Measurements from ENCODE around the gene VPS54. TPM values are rescaled to one million over a fixed set of nuclear protein-coding genes. Genes with fewer than 3 reads are reported as not detected.
A peak's percentile ranks its signal among the peaks of the same experiment; 100 is the strongest.

VPS54 gene
- total RNA-seq, 2 donors from 2014 or later = 20.9 to 21.2 TPM

DNA sequence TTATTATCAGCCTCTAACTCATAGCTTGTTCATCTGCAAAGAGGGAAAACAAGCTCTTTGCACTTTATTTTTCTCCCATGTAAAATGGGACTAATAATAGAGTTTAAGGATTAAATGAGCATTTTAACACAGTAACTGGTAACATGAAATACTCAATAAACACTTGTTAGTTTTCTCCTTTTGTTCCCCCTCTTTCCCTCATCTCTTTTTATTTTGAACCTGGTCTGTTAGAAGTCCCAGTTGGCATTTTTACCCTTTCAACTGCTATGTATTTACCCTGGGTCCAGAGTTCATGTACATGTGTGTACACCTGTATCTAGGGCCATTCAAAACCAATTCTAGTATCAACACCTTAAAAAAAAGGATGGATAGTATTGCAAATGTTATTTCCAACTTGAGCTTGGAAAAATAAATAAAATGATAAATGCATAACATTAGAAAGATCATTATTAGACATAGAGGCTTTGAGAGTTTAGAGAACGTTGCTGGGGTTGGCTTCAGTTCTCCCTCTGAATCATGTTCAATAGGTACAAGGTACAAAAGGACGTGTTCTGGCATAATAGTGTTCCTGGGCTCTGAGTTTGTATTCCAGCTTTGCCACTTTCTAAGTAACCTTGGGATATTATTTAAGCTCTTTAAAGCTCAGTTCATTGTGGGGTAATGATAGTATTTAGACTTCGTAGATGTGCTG is 5.2 kb upstream of the VPS54 start:
- intact Hi-C loops (cut with DNase I, micrococcal nuclease) = no loop called here
- DNase-seq = no peak
- peak; percentile 63 for ATAC-seq

DNA sequence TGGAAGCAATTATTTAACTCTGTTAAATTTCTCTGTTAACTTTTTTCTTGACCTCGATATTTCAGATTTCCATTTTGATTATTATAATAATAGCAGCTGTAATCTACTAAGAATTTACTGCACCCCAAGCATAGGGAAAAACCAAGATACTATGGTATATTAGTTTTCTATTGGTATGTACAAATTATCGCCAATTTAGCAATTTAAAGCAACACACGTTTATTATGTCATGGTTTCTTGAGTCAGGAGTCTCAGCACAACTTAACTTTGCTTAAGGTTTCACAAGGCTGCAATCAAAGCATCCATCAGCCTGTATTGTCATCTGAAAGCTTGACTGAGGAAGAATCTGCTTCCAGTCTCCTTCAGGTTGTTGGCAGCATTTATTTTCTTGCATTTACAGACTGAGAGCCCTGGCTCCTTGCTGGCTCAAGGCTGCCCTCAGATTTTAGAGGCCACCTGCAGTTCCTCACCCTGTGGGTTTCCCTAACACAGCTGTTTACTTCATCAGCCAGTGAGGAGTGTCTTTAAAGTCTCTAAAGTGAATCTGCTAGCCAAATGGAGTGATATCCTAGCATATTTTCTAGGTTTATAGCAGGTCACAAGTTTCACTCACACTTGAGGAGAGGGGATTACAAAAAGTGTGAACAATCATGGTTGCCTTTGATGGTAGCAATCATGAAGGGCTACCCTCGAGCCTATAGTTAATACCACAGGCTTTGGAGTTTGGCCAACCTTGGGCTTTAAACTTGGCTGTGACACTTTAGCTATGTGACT is 4.4 kb upstream of the VPS54 start:
- DNase-seq (no peak), ATAC-seq (no peak)
- intact Hi-C loops (cut with DNase I, micrococcal nuclease) = no loop called here

DNA sequence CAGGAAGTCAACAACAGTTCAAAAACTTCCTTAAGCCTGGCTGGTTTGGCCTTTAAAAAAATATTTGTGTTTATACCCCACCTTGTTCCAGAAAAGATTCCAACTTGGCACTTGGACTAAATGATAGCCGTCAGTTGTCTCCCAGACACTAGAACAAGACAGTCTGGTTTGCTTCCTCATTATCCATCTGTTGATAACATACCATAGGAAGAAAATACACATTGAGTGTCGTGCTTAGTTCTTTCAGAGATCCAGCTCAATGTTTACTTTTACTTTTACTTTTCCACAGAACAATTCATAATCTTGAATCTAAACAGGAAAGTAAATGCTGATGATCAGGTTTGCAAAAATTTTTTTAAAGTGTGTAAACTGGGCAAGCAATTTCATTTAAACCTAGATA is 2.4 kb upstream of the VPS54 start:
- no peak for DNase-seq
- ATAC-seq = peak; percentile 41
- intact Hi-C loops (cut with DNase I, micrococcal nuclease) = no loop called here

DNA sequence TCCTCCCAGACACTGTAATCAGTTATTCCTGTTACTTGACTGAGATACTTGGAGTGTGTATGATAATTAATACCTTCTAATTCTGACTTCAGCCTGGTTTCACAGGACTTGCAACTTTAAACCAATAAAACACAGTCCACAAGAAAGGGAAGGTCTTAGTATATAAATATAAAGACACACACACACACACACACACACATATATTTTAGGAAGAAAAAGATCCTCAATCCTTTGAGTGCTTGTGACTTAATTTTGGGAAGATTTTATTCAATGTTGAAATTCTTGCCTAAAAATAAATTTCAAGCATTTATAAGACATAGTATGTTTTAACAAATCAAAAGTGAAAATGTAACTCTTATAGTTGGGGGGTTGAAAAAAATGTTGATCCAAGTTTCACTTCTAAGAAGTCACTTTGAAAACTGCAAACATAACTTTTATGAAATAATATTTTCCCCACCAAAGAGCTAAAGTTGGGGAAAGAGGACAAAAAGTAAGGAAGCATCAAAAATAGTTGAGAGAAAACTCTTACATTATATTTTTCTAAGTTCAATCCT is 824 bp upstream of the VPS54 start:
- DNase-seq (no peak), ATAC-seq (peak; percentile 13)
- intact Hi-C loops (cut with DNase I, micrococcal nuclease) = no loop called here

DNA sequence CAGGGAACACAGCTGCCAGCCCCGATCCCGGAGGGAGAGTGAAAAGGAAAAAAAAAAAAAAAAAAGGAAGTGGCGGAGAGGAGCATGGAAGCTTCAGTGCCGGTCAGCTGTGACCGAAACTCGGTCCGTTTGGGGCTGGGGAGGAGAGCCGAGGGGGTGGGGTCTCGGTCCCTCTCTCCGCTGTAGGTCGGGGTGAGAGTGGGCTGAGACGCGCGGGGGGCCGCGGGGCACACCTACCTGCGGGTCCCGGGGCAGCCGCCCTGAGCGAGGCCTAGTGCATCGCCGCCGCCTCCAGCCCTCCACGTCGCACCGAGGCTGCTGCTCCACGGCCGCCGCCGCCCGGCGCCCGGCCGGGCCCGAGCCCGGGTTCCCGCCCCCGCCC is 536 bp downstream of the VPS54 start:
- DNase-seq (peak; percentile 47 to 62), ATAC-seq (peak; percentile 64)
- intact Hi-C loops (cut with DNase I, micrococcal nuclease) = no loop called here

DNA sequence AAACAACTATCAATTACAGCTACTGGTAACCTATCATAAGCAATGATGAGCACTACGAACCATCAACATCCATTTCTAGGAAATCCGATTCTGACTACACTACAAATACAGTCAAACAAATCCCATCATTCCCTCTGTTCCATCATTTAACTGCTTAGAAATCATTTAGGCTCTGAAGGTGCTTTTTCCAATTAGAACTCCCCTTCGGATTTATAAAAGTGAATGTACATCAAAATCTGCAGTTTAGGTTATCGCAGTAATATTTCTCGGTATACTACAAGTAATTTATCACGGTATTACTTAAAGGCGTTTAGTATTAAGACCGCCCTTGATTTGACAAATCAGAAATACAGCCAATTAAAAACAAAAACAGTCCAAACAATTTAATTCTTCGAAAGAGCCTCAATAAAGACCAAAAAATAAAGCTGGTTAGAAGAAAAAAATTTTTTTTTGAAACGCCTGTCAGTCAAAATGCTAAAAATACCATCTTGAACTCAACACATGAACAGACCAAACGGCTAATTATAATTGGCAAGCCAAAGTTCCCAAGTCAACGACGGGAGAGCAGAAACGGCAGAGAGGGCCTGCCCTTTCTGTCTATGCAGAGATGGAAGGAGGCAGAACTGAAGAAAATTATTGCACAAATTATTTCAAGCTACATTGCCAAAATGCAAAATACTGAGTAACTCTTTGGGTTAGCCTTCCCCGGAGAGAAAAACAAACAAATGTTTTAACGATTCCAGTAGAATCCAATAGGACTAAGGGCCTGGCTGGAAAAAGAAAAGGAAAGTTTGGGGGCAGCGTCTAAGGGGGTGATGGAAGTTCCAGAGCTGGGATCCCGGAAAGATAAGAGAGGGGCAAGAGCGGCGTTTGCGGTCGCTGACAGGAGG is 1.2 kb downstream of the VPS54 start:
- intact Hi-C loops (cut with DNase I, micrococcal nuclease) = no loop called here
- ATAC-seq (peak; percentile 31), DNase-seq (peak in 1 of 2 donors; percentile 20)

DNA sequence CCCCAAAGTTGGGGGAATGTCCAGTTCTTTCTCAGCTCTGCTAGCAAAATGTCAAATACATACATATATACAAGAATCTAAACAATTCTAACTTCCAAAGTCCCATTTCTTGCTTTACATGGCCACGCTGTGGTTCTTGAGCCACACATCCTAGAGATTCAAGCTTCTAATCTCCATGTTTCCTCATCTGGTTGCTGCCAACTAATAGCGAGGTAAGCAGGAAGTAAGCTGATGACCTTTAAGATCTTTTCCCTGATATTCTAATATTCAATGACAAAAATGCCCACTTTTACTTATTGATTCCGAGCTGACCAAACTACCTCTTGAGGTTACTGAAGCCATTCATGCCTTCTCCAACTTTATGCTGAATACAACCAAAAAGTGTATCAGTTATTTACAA is 3.3 kb downstream of the VPS54 start:
- DNase-seq (no peak), ATAC-seq (no peak)
- intact Hi-C loops (cut with DNase I, micrococcal nuclease) = no loop called here

DNA sequence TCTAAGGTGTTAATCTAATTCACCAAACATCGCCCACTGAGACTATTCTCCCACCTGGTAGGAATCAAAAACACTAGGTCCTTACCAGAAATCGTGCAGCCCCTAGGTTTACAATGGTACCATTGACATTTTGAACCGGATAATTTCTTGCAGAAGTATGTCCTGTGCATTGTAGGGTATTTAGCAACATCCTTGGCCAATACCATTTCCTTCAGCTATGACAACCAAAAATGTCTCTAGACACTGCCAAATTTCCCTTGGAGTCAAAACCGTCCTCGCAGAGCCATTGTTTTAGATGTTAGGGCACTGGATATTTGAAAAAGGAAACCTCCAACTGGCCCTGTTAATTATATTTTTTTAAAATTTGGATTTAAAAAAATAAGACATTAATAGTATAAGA is 3.8 kb downstream of the VPS54 start:
- no peak for ATAC-seq
- intact Hi-C loops (cut with DNase I, micrococcal nuclease) = no loop called here
- no peak for DNase-seq

DNA sequence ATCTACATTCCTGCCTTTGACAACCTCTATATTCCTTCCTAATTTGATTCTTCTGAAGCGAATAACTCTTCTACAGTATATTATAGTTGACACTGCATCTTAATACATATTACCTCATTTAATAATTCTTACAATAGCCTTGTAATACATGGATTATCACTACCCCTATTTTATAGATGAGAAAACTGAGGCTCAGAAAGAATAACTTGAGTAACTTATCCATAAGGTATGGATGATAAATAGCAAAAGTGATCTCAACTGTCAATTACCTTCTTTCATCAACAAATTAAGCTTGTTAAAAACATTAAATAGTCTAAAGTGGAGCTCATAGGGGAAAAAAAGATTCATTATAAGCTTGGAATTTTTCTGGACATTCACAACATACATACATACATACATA is 4.6 kb downstream of the VPS54 start:
- DNase-seq (no peak), ATAC-seq (no peak)
- intact Hi-C loops (cut with DNase I, micrococcal nuclease) = no loop called here

DNA sequence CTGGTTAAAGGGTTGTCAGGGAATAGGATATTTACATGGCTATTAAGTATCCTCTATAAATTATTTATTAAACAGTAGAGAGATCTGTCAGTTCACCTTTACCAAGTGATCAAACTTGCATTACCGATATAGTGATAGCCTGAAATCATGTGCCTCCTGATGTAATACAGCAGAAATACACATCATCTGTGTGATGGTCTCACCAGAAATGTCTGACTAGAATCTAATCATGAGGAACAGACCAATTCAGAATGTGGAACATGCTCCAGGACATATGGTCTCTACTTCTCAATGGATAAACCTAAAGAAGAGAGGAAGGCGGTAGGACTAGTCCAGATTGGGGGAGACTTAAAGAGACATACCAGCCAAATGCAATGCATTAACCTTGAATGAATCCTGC is 6.2 kb downstream of the VPS54 start:
- intact Hi-C loops (cut with DNase I, micrococcal nuclease) = no loop called here
- ATAC-seq = no peak
- DNase-seq = no peak

DNA sequence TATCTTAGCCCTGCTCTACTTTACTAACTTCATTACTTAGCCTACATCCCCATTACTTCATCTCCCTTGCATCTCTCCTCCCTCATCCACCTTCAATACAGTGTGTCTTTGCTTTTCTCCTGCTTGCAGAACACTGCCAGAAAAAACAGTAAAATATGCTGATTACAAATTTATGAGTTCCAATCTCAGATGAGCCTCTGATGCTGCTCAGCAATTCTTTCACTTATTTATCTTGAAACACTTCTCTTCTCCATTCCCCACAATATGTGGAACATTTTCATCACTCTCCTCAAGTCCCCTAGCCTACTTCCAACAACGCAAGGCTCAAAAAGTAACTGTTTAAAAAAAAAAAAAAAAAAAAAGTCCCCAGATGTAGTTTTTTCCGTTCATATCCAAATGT is 7.1 kb downstream of the VPS54 start:
- DNase-seq (no peak), ATAC-seq (no peak)
- intact Hi-C loops (cut with DNase I, micrococcal nuclease) = no loop called here

DNA sequence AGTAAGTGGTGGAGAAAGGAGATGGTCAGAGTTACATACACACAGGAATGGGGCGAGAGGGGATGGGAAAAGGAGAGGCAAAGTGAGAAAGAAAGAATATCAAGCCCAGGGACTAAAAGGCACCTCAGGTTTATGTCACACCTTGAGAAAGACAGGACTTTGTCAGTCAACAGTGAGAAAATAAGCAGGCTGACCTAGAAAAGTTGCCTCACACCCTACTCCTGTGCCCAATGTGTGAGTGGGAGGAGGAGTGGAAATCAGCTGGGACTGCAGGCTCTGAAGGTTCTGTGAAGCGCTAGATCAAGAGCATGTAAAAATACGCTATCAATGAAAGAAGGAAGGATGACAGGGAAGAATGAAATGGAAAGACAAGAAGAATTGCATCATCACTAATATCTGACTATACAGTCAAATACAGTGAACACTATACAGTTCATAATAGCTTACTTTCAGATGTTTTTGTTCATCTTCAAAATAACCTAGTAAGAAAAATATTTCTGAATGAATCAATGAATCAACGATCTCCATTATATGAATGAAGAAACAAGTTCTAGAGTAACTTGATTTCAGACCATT is 10.7 kb downstream of the VPS54 start:
- DNase-seq = no peak
- intact Hi-C loops (cut with DNase I, micrococcal nuclease) = no loop called here
- no peak for ATAC-seq

DNA sequence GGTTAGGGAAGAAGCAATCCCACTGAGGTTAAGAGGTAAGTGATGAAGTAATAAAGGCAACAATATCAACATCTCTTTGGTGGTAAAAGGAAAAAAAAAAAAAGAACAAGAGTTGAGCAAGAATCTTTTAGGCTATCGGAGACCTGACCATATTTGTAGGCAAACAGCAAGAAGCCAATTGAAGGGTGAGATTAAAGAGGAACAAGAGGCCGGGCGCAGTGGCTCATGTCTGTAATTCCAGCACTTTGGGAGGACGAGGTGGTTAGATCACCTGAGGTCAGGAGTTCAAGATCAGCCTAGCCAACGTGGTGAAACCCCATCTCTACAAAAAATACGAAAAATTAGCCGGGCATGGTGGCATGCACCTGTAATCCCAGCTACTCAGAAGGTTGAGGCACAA is 11.3 kb downstream of the VPS54 start:
- intact Hi-C loops (cut with DNase I, micrococcal nuclease) = no loop called here
- ATAC-seq = no peak
- no peak for DNase-seq

DNA sequence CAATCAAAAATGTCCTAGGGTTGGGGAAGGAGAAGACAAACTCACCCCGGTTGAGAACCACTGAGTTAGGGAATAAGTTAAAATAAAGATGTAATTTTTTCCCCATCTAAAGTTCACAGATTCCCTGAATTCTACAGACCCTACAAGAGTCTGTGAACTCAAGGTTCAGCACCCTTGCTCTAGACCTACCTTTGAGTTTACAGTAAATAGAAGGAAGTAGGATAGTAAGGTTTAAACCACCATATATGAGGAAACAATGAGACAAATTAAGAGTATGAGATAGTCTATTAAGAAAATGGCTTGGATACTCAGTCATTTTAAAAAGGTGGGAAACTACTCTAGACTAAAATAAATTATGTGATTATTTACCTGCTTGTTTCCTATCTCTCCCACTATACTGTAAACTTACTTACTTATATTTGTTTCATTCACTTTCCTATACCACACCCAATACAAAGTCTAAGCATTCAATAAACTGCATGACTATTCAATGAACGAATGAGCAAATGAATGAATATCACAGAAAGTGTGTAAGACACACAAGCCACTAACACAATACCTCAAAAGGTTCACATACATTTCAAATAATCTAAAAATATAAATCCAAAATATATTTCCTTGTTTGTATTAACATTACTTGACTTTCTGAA is 13.4 kb downstream of the VPS54 start:
- peak; percentile 90 for ATAC-seq
- intact Hi-C loops (cut with DNase I, micrococcal nuclease) = no loop called here
- DNase-seq = no peak

DNA sequence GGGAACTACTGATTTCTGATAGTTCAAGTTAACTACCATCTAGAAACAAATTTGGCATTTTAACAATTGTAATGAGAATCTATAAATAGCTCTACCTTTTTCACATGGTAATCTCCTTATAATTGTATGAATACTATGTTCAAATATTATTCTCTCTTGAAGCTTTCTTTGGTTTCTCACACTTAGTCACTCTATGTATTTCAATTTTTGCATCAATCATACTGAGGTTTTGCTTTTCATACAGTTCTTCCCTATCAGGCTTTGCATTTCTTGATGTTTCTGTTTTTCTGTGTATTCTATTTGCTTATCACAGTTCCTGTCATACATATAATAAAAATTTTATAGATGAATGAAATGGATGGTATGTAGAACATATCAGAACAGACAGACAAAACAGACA is 16.0 kb downstream of the VPS54 start:
- intact Hi-C loops (cut with DNase I, micrococcal nuclease) = no loop called here
- ATAC-seq = no peak
- DNase-seq = no peak

DNA sequence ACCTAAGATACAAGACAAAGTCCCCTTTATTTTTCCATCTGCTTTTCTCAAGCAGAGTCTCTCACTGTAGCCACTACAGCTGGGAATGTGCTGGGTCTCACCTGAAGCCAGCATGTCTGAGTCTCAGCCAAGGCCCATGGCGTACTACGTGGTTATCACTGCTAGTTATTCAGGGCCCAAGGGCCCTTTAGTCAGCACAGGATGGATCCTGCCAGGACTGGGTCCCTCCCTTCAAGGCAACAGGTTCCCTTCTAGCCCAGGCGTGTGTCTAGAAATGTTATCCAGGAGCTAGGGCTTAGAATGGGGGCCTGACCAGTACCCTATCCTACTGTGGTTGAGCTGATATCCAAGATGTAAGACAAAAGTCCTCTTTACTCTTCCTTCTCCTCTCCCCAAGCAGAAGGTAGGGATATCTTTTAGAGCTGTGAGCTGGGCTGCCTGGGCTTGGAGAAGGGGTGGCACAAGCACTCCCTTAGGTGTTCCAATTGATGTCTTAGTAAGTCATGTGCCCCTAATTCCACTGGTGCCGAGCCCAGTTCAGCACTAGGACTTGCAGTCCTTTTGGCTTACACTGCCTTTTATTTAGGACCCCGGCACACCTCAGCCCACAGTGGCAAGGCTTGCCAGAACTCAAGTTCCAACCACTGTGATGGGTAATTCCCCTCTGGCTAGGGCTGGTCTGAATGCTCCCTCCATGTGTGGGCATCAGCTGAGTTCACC is 17.7 kb downstream of the VPS54 start:
- no peak for DNase-seq
- no peak for ATAC-seq
- intact Hi-C loops (cut with DNase I, micrococcal nuclease) = no loop called here

DNA sequence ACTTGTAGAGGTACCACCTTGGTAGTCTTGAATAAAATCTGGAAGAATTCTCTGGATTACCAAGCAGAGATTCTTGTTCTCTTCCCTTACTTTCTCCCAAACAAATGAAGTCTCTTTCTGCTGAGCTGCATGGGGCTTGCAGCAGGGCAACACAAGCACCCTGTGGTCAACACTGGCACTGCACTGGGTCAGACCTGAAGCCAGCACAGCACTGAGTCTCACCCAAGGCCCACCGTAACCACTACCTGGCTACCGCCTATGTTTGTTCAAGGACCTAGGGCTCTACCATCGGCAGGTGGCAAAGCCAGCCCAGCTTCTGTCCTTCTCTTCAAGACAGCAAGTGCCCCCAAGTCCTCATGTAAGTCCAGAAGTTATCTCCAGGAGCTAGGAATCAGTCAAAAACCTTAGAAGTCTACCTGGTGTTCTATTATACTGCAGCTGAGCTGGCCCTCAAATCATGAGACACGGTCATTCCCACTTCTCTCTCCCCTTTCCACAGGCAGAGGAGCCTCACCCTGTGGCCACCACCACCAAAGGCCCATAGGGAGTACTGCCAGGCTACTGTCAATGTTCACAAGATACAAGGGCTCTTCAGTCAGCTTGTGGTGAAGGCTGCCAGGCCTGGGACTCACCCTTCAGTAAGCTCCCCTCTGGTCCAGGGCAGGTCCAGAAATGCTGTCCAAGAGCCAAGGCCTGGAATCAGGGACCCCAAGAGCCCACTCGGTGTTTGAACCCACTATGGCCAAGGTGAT is 18.4 kb downstream of the VPS54 start:
- intact Hi-C loops (cut with DNase I, micrococcal nuclease) = no loop called here
- peak; percentile 37 for ATAC-seq
- DNase-seq = no peak

All from left colon (tissue), 2 donors.